HG03521 (cell line): ENCODE results near the gene PPM1J.

ENCODE experiments used
- ATAC-seq: cut with Tn5 transposase; IDR thresholded peaks from one replicate; pipeline ENCODE4 v1.9.1; 2021; ENCODE audit warnings: mild to moderate bottlenecking, moderate library complexity; ENCODE audit not compliant: unreplicated experiment

The PPM1J gene

DNA sequence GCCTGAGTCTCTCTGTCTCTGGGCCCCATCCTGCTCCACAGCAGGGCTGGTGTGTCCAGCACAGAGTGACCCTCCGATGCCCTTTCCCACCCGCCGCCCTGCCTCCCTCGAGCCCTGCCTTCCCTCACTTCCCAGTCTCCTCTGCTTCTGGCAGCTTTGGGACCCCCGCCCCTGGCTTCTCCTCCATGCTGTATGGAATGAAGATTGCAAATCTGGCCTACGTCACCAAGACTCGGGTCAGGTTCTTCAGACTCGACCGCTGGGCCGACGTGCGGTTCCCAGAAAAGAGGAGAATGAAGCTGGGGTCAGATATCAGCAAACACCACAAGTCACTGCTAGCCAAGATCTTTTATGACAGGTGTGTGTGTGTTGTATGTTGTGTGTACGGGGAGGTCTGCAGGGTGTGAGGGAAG is 26.3 kb downstream of the PPM1J start:
- no peak for ATAC-seq

GRCh38 chr1:112687785-112688496 is 27.2 kb downstream of the PPM1J start:
- ATAC-seq, result no peak

DNA sequence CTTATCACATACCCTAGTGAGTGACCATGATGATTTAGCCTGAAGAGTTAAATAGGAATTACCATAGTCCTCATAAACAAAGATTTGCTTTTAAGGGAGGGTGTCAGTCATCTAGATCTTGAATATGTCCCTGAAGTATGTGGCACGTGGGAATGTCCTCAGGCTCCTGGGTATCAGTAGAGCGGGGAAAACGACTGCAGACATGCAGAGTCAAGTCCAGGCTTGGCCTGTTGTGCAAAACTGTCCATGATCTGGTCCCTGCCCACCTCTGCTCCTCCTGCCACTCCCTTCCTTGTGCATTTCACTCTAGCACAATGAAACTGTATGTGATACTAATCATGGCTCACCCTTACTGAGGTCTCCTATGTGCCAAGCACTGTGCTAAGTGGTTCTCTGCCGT is 27.8 kb downstream of the PPM1J start:
- ATAC-seq, result no peak

DNA sequence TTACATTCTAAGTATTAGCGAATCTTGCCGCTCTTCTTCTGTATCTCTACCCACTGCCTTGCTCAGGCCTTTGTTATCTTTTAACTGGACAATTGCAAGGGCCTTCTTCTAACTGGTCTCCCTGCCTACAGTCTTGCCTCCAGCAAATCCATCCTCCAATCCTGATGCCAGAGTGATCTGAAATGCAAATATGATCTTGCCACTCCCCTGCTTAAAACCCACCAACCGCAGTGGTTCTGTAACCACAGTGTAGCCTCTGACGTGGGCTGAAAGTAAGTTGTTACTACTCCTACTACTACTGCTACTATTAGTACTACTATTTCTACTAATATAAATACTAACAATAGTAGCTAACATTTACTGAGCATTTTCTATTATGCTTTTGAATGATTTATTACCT is 28.3 kb downstream of the PPM1J start:
- no peak for ATAC-seq

- ATAC-seq, result no peak
These were observed 28.7 kb downstream of the PPM1J start for GRCh38 chr1:112686417-112686816.

DNA sequence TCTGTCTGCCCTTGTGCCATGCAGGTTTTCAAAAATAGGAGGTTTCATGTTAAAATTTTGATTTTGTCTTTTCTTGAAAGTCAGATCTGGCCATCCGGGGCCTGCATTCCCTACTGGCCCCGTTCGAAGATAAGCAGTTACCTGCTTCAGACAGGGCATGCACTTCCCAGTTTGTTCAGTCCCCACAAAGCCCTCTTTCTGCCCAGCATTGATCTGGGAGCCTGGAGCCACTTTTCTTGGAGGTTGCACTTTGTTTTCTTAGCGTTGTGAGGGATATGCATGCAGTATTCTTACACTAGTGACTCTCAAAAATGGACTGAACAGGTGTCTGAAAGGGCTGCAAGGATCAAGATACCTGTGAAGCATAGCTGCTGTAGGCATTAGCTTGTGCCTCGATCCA is 29.2 kb downstream of the PPM1J start:
- no peak for ATAC-seq

DNA sequence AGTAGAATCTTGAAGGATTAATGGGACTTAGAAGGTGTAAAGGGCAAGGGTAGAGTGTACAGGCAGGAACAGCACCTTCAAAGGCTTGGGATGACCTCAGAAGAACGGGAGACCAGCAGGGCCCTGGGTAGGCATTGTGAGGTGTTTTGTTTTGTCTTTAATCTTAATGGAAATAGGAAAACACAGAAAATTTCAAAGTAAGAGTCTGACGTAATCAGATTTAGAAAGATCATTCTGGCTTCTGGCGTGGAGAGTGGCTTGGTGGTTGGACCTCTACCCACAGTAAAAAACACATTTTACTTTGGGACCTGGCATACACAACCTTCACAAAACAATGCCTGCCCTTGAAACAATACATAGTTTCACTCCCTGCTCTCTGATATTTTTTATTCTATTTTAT is 36.5 kb downstream of the PPM1J start:
- no peak for ATAC-seq

DNA sequence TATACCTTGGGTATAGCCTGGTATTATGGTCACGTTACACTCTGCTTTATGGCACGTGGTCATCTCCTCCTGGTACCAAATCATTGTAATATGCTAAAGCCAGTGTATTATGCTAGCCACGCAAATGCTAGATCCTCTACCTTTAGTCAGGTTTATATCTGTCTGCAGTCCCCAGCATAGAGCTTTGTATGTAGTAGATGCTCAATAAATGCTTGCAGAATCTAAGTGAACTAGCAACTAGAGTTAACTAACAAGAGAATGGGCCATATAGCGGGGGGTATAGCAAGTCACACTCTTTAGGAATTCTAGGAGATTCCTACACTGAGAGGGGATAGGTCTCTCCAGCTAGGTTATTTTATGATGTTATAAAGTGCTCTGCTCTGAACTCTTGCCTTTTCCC is 37.6 kb downstream of the PPM1J start:
- no peak for ATAC-seq

GRCh38 chr1:112676543-112676942 is 38.6 kb downstream of the PPM1J start:
- no peak for ATAC-seq

- ATAC-seq, result no peak
These were observed 39.3 kb downstream of the PPM1J start for GRCh38 chr1:112675728-112676381.

- peak; percentile 35 for ATAC-seq
These were observed 40.0 kb downstream of the PPM1J start for GRCh38 chr1:112674986-112675727.

- peak; percentile 47 for ATAC-seq
These were observed 40.6 kb downstream of the PPM1J start, which contains the start of gene MOV10 for GRCh38 chr1:112674440-112674985. TSS of gene MOV10 (plus strand) at chr1:112674659. CDS start at chr1:112674913, 254 bp downstream.

GRCh38 chr1:112673592-112674439 is 41.3 kb downstream of the PPM1J start:
- ATAC-seq, result no peak

GRCh38 chr1:112672842-112673241 is 42.3 kb downstream of the PPM1J start:
- no peak for ATAC-seq

- no peak for ATAC-seq
These were observed 43.1 kb downstream of the PPM1J start for GRCh38 chr1:112672009-112672408.

GRCh38 chr1:112666946-112667345 is 48.2 kb downstream of the PPM1J start:
- ATAC-seq, result no peak

- ATAC-seq, result no peak
These were observed 49.3 kb downstream of the PPM1J start for GRCh38 chr1:112665857-112666256.
